ENCODE results near the gene ARPC4. TPM values are rescaled to one million over a fixed set of nuclear protein-coding genes. Genes with fewer than 3 reads are reported as not detected.

Gene ARPC4
- total RNA-seq, 1 experiment from 2014 or later, result 143 TPM

DNA sequence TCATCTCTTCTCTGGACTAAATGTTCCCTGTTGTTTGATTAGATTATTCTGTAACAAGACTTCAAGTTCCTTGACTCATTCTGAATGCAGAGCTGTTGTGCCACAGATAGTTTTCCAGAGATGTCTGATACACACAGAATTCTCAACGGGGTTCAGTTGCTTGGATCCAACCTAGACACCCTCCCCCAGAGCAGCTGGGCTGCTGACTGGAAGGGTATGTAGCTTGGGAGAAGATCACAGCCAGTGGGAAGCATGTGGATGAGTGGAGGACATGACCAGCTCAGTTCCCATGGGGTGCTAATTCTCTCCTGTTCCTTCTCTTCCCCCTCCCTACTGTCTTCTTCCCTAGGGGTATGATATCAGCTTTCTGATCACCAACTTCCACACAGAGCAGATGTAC, 10.6 kb downstream of the ARPC4 start (continued):
- TF ChIP-seq, protein P1, sequence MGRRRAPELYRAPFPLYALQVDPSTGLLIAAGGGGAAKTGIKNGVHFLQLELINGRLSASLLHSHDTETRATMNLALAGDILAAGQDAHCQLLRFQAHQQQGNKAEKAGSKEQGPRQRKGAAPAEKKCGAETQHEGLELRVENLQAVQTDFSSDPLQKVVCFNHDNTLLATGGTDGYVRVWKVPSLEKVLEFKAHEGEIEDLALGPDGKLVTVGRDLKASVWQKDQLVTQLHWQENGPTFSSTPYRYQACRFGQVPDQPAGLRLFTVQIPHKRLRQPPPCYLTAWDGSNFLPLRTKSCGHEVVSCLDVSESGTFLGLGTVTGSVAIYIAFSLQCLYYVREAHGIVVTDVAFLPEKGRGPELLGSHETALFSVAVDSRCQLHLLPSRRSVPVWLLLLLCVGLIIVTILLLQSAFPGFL (CRISPR knock-in tag; IDR thresholded peaks at IDR 0.05; ENCODE audit: borderline replicate concordance), result no peak
- TF ChIP-seq, protein P2, sequence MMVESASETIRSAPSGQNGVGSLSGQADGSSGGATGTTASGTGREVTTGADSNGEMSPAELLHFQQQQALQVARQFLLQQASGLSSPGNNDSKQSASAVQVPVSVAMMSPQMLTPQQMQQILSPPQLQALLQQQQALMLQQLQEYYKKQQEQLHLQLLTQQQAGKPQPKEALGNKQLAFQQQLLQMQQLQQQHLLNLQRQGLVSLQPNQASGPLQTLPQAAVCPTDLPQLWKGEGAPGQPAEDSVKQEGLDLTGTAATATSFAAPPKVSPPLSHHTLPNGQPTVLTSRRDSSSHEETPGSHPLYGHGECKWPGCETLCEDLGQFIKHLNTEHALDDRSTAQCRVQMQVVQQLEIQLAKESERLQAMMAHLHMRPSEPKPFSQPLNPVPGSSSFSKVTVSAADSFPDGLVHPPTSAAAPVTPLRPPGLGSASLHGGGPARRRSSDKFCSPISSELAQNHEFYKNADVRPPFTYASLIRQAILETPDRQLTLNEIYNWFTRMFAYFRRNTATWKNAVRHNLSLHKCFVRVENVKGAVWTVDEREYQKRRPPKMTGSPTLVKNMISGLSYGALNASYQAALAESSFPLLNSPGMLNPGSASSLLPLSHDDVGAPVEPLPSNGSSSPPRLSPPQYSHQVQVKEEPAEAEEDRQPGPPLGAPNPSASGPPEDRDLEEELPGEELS (CRISPR knock-in tag; IDR thresholded peaks at IDR 0.05), result no peak
- TF ChIP-seq, protein P3, sequence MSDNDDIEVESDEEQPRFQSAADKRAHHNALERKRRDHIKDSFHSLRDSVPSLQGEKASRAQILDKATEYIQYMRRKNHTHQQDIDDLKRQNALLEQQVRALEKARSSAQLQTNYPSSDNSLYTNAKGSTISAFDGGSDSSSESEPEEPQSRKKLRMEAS (CRISPR knock-in tag; IDR thresholded peaks at IDR 0.05), result no peak
- no peak for TF ChIP-seq ELF4 (CRISPR knock-in tag; IDR thresholded peaks at IDR 0.05; ENCODE audit: low read depth)
- TF ChIP-seq NFATC4 (CRISPR knock-in tag; IDR thresholded peaks at IDR 0.05), result no peak
- no peak for TF ChIP-seq NR1H2 (CRISPR knock-in tag; IDR thresholded peaks at IDR 0.05)
- TF ChIP-seq, protein P4, sequence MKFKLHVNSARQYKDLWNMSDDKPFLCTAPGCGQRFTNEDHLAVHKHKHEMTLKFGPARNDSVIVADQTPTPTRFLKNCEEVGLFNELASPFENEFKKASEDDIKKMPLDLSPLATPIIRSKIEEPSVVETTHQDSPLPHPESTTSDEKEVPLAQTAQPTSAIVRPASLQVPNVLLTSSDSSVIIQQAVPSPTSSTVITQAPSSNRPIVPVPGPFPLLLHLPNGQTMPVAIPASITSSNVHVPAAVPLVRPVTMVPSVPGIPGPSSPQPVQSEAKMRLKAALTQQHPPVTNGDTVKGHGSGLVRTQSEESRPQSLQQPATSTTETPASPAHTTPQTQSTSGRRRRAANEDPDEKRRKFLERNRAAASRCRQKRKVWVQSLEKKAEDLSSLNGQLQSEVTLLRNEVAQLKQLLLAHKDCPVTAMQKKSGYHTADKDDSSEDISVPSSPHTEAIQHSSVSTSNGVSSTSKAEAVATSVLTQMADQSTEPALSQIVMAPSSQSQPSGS (CRISPR knock-in tag; IDR thresholded peaks at IDR 0.05; ENCODE audit: borderline replicate concordance, low read depth), result no peak
- TF ChIP-seq IRF2 (CRISPR knock-in tag; IDR thresholded peaks at IDR 0.05; ENCODE audit: borderline replicate concordance, low read depth), result no peak
- TF ChIP-seq ZNF263 (CRISPR knock-in tag; IDR thresholded peaks at IDR 0.05; ENCODE audit: low read depth), result no peak
- TF ChIP-seq GABPB1 (CRISPR knock-in tag; IDR thresholded peaks at IDR 0.05), result no peak
- no peak for TF ChIP-seq FOXJ3 (CRISPR knock-in tag; IDR thresholded peaks at IDR 0.05; ENCODE audit: borderline replicate concordance)

DNA sequence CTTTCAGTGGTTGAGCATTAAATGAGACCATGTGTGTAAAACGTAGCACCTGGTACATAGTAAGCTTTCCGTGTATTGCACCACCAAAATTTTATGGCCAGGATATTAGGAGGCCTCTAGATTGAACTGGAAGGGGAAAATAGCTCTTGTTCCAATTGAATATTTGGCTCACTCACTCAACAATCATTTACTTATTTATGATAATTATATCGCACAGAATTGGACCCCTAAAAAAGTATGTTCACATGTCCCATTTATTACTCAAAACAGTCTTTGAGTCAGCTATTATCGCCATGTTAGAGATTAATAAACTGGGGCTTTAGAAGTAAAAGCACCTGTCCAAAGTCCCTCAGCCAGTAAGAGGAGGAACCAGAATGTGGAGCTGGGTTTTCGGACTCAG, 12.1 kb downstream of the ARPC4 start:
- Mint-ChIP-seq H3K36me3 (peaks cover 46% of the 10 kb centered on the region), H3K27me3 (ENCODE audit: low read depth) (no peaks in the 10 kb centered on the region), H3K27ac (no peak overlapping the region), H3K4me3 (no peak overlapping the region), H3K4me1 (peaks cover 13% of the 10 kb centered on the region), H3K9me3 (no peaks in the 10 kb centered on the region)
- TF ChIP-seq ZNF121 (CRISPR knock-in tag; IDR thresholded peaks at IDR 0.05) (no peak), RORB (CRISPR knock-in tag; IDR thresholded peaks at IDR 0.05) (no peak), ETV6 (CRISPR knock-in tag; IDR thresholded peaks at IDR 0.05) (no peak)
- TF ChIP-seq, protein P5, sequence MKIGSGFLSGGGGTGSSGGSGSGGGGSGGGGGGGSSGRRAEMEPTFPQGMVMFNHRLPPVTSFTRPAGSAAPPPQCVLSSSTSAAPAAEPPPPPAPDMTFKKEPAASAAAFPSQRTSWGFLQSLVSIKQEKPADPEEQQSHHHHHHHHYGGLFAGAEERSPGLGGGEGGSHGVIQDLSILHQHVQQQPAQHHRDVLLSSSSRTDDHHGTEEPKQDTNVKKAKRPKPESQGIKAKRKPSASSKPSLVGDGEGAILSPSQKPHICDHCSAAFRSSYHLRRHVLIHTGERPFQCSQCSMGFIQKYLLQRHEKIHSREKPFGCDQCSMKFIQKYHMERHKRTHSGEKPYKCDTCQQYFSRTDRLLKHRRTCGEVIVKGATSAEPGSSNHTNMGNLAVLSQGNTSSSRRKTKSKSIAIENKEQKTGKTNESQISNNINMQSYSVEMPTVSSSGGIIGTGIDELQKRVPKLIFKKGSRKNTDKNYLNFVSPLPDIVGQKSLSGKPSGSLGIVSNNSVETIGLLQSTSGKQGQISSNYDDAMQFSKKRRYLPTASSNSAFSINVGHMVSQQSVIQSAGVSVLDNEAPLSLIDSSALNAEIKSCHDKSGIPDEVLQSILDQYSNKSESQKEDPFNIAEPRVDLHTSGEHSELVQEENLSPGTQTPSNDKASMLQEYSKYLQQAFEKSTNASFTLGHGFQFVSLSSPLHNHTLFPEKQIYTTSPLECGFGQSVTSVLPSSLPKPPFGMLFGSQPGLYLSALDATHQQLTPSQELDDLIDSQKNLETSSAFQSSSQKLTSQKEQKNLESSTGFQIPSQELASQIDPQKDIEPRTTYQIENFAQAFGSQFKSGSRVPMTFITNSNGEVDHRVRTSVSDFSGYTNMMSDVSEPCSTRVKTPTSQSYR (CRISPR knock-in tag; IDR thresholded peaks at IDR 0.05), result no peak
- ChIA-PET POLR2A (interaction anchor here (0.6 to 0.9 kb wide), 2 partner anchors 12 to 27 kb away, joined by 3 to 4 read pairs; partner anchors contain the start of genes ARPC4 and TADA3), CTCF (interaction anchor here (1.1 kb wide), 1 partner anchor 12 kb away, joined by 3 read pairs; the partner anchor contains the start of genes ARPC4 and TADA3)
- no peak for ATAC-seq
- DNase-seq (ENCODE audit: low spot score), result no peak

DNA sequence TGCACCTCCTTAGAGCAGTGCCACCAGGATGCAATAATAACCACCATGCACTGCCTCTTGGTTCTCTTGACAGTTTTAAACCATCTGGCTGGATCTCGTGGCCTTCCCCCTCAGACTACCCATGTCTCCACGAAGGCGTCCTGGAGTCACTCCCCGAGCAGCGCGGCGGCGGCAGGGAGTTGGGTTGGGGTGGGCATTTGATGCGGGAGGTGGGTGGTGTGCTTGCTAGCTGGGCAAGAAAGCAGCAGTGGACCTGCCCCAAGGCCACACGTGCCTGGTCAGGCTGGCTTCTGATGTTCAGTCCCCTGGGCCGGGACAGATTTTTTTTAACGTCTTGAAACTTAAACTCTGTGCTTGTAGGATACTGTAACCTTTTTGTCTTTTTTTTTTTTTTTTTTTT, 13.3 kb downstream of the ARPC4 start:
- DNase-seq (ENCODE audit: low spot score) (no peak), ATAC-seq (no peak)
- Mint-ChIP-seq H3K27me3 (ENCODE audit: low read depth) (peaks cover 9% of the 10 kb centered on the region), H3K36me3 (peaks cover 36% of the 10 kb centered on the region), H3K4me1 (peaks cover 20% of the 10 kb centered on the region), H3K9me3 (no peaks in the 10 kb centered on the region), H3K4me3 (no peak overlapping the region), H3K27ac (no peak overlapping the region)
- TF ChIP-seq, protein P1 (CRISPR knock-in tag; IDR thresholded peaks at IDR 0.05; ENCODE audit: borderline replicate concordance), result no peak
- TF ChIP-seq ZNF121 (CRISPR knock-in tag; IDR thresholded peaks at IDR 0.05) (no peak), ZNF396 (CRISPR knock-in tag; IDR thresholded peaks at IDR 0.05; ENCODE audit: borderline replicate concordance) (no peak), TEAD4 (CRISPR knock-in tag; IDR thresholded peaks at IDR 0.05) (no peak), KAT7 (CRISPR knock-in tag; IDR thresholded peaks at IDR 0.05; ENCODE audit: borderline replicate concordance) (no peak)
- TF ChIP-seq, protein P6, sequence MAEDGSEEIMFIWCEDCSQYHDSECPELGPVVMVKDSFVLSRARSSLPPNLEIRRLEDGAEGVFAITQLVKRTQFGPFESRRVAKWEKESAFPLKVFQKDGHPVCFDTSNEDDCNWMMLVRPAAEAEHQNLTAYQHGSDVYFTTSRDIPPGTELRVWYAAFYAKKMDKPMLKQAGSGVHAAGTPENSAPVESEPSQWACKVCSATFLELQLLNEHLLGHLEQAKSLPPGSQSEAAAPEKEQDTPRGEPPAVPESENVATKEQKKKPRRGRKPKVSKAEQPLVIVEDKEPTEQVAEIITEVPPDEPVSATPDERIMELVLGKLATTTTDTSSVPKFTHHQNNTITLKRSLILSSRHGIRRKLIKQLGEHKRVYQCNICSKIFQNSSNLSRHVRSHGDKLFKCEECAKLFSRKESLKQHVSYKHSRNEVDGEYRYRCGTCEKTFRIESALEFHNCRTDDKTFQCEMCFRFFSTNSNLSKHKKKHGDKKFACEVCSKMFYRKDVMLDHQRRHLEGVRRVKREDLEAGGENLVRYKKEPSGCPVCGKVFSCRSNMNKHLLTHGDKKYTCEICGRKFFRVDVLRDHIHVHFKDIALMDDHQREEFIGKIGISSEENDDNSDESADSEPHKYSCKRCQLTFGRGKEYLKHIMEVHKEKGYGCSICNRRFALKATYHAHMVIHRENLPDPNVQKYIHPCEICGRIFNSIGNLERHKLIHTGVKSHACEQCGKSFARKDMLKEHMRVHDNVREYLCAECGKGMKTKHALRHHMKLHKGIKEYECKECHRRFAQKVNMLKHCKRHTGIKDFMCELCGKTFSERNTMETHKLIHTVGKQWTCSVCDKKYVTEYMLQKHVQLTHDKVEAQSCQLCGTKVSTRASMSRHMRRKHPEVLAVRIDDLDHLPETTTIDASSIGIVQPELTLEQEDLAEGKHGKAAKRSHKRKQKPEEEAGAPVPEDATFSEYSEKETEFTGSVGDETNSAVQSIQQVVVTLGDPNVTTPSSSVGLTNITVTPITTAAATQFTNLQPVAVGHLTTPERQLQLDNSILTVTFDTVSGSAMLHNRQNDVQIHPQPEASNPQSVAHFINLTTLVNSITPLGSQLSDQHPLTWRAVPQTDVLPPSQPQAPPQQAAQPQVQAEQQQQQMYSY (CRISPR knock-in tag; IDR thresholded peaks at IDR 0.05), result no peak
- CTCF ChIA-PET, result no interaction called here
- POLR2A ChIA-PET, result no interaction called here

Data from WTC11 (cell line).